Measurements from ENCODE around the gene GMPR. TPM values are rescaled to one million over a fixed set of nuclear protein-coding genes. Genes with fewer than 3 reads are reported as not detected.

Gene GMPR
- total RNA-seq, 3 donors from 2014 or later: 2.0 to 9.2 (median 3.9) TPM

DNA sequence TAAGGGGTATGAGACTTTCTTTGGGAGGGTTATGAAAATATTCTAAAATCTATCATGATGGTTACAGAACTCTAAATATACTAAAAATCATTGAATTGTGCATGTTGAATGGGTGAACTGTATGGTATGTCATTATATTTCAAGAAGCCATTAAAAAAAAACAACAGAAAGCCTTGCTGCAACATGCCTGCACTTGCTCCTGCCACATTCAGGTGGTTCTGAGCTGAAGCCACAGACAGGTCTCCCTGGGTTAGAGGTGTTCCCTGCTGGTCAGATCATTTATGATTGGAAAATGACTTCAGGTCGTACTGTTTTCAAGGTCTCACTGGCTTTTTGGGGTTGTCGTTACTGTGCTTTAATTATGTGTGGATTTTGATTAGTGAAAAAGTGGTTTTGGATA is 13.3 kb downstream of the GMPR start:
- H3K36me3 ChIP-seq (ENCODE audit: low read depth): no peaks in the 10 kb centered on the region
- DNase-seq: no peak
- no peaks in the 10 kb centered on the region for H3K4me1 ChIP-seq (ENCODE audit: low read depth)
- intact Hi-C loops (cut with DNase I, micrococcal nuclease): no loop called here
- no peaks in the 10 kb centered on the region for H3K9me3 ChIP-seq
- ATAC-seq: no peak
- no peak overlapping the region for H3K4me3 ChIP-seq
- TF ChIP-seq, protein P1, sequence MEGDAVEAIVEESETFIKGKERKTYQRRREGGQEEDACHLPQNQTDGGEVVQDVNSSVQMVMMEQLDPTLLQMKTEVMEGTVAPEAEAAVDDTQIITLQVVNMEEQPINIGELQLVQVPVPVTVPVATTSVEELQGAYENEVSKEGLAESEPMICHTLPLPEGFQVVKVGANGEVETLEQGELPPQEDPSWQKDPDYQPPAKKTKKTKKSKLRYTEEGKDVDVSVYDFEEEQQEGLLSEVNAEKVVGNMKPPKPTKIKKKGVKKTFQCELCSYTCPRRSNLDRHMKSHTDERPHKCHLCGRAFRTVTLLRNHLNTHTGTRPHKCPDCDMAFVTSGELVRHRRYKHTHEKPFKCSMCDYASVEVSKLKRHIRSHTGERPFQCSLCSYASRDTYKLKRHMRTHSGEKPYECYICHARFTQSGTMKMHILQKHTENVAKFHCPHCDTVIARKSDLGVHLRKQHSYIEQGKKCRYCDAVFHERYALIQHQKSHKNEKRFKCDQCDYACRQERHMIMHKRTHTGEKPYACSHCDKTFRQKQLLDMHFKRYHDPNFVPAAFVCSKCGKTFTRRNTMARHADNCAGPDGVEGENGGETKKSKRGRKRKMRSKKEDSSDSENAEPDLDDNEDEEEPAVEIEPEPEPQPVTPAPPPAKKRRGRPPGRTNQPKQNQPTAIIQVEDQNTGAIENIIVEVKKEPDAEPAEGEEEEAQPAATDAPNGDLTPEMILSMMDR (IDR thresholded peaks at IDR 0.05): no peak

DNA sequence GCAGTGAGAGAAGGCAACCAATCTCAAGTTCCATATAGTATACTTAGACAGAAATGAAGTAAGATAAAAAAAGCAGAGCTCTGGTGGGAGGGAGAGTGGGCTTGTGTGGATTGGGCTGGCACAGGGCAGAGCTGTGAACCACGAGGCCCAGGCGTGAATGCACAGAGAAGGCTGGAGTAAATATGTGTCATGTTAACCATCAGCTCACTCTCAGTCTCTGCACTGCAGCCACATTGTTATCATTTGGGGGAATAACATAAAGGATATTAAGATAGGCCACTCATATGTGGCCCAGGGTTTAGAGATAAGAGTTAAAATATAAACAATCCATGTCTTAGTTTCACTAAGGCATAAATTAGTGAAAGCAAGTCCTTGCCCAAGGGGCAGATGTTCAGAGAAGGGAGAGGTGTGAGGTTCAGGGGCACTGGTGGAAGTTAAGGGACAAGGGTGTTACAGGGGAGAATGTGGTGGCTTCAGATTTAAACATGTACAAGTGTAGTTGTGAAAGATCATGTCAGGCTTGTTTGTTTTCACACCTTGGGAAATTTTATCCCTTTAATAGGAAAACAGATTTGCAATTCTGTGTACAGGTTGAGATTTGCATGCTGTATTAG is 14.4 kb downstream of the GMPR start:
- DNase-seq (no peak), ATAC-seq (no peak)
- Histone ChIP-seq H3K9me3 (no peaks in the 10 kb centered on the region), H3K4me3 (no peak overlapping the region), H3K36me3 (ENCODE audit: low read depth) (no peaks in the 10 kb centered on the region), H3K4me1 (ENCODE audit: low read depth) (no peaks in the 10 kb centered on the region)
- intact Hi-C loops (cut with DNase I, micrococcal nuclease): no loop called here
- TF ChIP-seq, protein P1 (IDR thresholded peaks at IDR 0.05): no peak

DNA sequence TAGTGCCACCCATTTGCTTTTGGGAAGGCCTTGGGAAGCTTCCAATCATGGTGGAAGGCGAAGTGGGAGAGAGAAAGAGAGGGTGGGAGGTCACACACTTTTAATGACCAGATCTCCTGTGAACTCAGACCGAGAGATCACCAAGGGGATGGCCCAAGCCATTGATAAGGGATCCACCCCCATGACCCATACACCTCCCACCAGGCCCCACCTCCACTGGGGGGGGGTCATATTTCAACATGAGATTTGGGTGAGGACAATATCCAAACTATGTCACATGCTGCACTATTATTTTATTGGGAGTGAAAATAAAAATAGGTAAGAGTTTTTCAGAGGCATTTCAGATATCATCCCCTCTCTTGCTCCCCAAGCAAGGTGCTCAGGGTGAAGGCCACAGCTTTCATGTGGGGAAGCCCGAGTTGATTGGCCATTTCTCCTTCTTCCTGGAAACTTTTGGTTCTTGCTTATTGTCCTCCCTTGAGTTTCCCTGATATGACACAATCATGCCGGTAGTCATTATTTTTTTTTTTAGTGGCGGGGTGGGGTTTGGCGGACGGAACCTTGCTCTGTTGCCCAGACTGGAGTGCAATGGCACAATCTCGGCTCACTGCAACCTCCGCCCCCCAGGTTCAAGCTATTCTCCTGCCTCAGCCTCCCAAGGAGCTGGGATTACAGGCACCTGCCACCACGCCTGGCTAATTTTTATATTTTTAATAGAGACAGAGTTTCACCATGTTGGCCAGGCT is 15.2 kb downstream of the GMPR start:
- H3K9me3 ChIP-seq: no peaks in the 10 kb centered on the region
- H3K4me3 ChIP-seq: no peak overlapping the region
- TF ChIP-seq, protein P1 (IDR thresholded peaks at IDR 0.05): no peak
- H3K36me3 ChIP-seq (ENCODE audit: low read depth): no peaks in the 10 kb centered on the region
- DNase-seq (no peak), ATAC-seq (no peak)
- H3K4me1 ChIP-seq (ENCODE audit: low read depth): no peaks in the 10 kb centered on the region
- intact Hi-C loops (cut with DNase I, micrococcal nuclease): no loop called here

DNA sequence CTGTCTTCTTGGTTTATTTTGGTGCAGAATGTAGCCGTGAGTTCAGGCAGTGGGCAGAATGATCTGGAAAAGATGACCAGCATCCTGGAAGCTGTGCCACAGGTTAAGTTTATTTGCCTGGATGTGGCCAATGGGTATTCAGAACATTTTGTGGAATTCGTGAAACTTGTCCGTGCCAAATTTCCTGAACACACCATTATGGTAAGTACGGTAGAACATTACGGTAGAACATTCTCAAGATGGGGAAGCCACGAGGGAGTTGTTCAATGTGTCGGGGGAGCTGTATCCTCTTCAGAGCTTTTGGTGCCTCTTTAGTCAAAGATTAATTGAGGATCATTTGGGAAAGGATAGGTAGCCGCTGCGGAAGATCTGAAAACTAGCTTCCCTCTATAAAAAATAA is 16.1 kb downstream of the GMPR start:
- no peaks in the 10 kb centered on the region for H3K4me1 ChIP-seq (ENCODE audit: low read depth)
- DNase-seq: no peak
- no peaks in the 10 kb centered on the region for H3K9me3 ChIP-seq
- no peak overlapping the region for H3K4me3 ChIP-seq
- no peaks in the 10 kb centered on the region for H3K36me3 ChIP-seq (ENCODE audit: low read depth)
- no peak for ATAC-seq
- TF ChIP-seq, protein P1 (IDR thresholded peaks at IDR 0.05): no peak
- intact Hi-C loops (cut with DNase I, micrococcal nuclease): no loop called here

DNA sequence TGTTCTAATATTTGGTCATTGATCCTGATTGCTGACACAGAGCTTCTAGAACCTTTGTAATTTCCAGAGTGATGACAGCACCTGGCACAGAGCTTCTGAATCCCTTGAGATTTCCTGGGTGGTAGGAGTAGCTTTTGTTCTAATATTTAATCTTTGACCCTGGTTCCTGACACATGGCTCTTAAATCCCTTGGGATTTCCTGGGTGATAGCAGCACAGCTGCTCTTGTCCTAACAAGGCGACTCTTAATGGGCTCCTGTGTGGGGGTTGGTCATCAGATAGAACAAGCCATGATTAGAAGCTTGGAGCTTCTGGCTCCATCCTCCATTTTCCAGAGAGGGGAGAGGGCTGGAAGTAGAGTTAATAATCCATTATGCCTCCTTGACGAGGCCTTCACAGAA is 18.4 kb downstream of the GMPR start:
- TF ChIP-seq, protein P1 (IDR thresholded peaks at IDR 0.05): no peak
- intact Hi-C loops (cut with DNase I, micrococcal nuclease): no loop called here
- no peaks in the 10 kb centered on the region for H3K9me3 ChIP-seq
- H3K36me3 ChIP-seq (ENCODE audit: low read depth): no peaks in the 10 kb centered on the region
- DNase-seq (no peak), ATAC-seq (no peak)
- no peaks in the 10 kb centered on the region for H3K4me1 ChIP-seq (ENCODE audit: low read depth)
- no peak overlapping the region for H3K4me3 ChIP-seq
